Mesenchymal stem cell (in vitro differentiated cells and primary cell): Measurements from ENCODE around the gene RTN4.

Source experiments
- DNase-seq: peaks from one replicate; pipeline ENCODE4 v3.0.0-alpha.2; 2013
- H2AFZ ChIP-seq: one replicate; pipeline ENCODE4 v1.6.1; 2013; ENCODE audit warnings: low read depth, mild to moderate bottlenecking, control low read depth, inconsistent platforms, low read length, moderate library complexity
- H2AK5ac ChIP-seq: 2 replicates; pipeline ENCODE4 v1.6.1; 2013; ENCODE audit warnings: low read length, moderate library complexity, mild to moderate bottlenecking, inconsistent platforms; ENCODE audit not compliant: severe bottlenecking
- H2BK120ac ChIP-seq: one replicate; pipeline ENCODE4 v1.6.1; 2013; ENCODE audit warnings: low read depth, mild to moderate bottlenecking, inconsistent platforms, low read length, moderate library complexity
- H2BK12ac ChIP-seq, 2 experiments: one replicate each; pipeline ENCODE4 v1.6.1; 2013; ENCODE audit warnings: inconsistent platforms in 2 of 2, low read length in 2 of 2, mild to moderate bottlenecking in 2 of 2, moderate library complexity in 2 of 2, control low read depth in 1 of 2
- H2BK15ac ChIP-seq: one replicate; pipeline ENCODE4 v1.6.1; 2013; ENCODE audit warnings: mild to moderate bottlenecking, low read depth, inconsistent platforms; ENCODE audit not compliant: poor library complexity, severe bottlenecking
- H2BK5ac ChIP-seq: 2 replicates; pipeline ENCODE4 v1.6.1; 2013; ENCODE audit warnings: low read depth, mild to moderate bottlenecking, low read length, control low read depth, inconsistent platforms; ENCODE audit not compliant: poor library complexity, severe bottlenecking
- H3K14ac ChIP-seq, 2 experiments: one replicate each; pipeline ENCODE4 v1.6.1; 2013; ENCODE audit warnings: inconsistent platforms in 2 of 2, low read length in 2 of 2, control low read depth in 1 of 2, mild to moderate bottlenecking in 1 of 2, moderate library complexity in 1 of 2
- H3K18ac ChIP-seq, 2 experiments: one replicate each; pipeline ENCODE4 v1.6.1; 2013; ENCODE audit warnings: inconsistent platforms in 2 of 2, low read length in 2 of 2, control low read depth in 1 of 2, low read depth in 1 of 2, mild to moderate bottlenecking in 1 of 2
- H3K23ac ChIP-seq, 2 experiments: one replicate each; pipeline ENCODE4 v1.6.1; 2013; ENCODE audit warnings: inconsistent platforms in 2 of 2, low read length in 2 of 2, mild to moderate bottlenecking in 2 of 2, moderate library complexity in 2 of 2, control low read depth in 1 of 2
- H3K27ac ChIP-seq: 2 replicates; pipeline ENCODE4 v1.5.1; 2013; ENCODE audit warnings: mild to moderate bottlenecking, moderate library complexity, low read length, control low read depth, inconsistent platforms; ENCODE audit not compliant: poor library complexity, severe bottlenecking
- H3K27me3 ChIP-seq, 2 experiments: 2 replicates each; pipeline versions ENCODE4 v1.6.1 to v1.7.0; 2013; ENCODE audit warnings: low read length in 2 of 2, mild to moderate bottlenecking in 2 of 2, moderate library complexity in 2 of 2, control low read depth in 1 of 2, inconsistent platforms in 1 of 2; ENCODE audit not compliant: control insufficient read depth in 1 of 2, insufficient read depth in 1 of 2
- H3K36me3 ChIP-seq, 2 experiments: 2 replicates each; pipeline versions ENCODE4 v1.6.1 to v1.7.0; 2013; ENCODE audit warnings: low read length in 2 of 2, control low read depth in 1 of 2, inconsistent platforms in 1 of 2, low read depth in 1 of 2, mild to moderate bottlenecking in 1 of 2; ENCODE audit not compliant: insufficient read depth in 2 of 2, control insufficient read depth in 1 of 2
- H3K4ac ChIP-seq, 2 experiments: one replicate each; pipeline ENCODE4 v1.6.1; 2013; ENCODE audit warnings: inconsistent platforms in 2 of 2, low read length in 2 of 2, mild to moderate bottlenecking in 2 of 2, moderate library complexity in 2 of 2, control low read depth in 1 of 2, low read depth in 1 of 2
- H3K4me1 ChIP-seq: 2 replicates; pipeline ENCODE4 v1.6.1; 2013; ENCODE audit warnings: low read depth, low read length, control low read depth; ENCODE audit not compliant: control insufficient read depth, insufficient read depth
- H3K4me2 ChIP-seq: 2 replicates; pipeline ENCODE4 v1.6.1; 2013; ENCODE audit warnings: low read length, mild to moderate bottlenecking, inconsistent platforms; ENCODE audit not compliant: poor library complexity, severe bottlenecking
- H3K4me3 ChIP-seq, 2 experiments: 2 replicates each; pipeline versions ENCODE4 v1.5.1 to v1.7.0; 2013; ENCODE audit warnings: low read length in 2 of 2, mild to moderate bottlenecking in 2 of 2, control low read depth in 1 of 2, low read depth in 1 of 2; ENCODE audit not compliant: insufficient read depth in 1 of 2
- H3K79me1 ChIP-seq: replicated peaks from 2 replicates; pipeline ENCODE4 v1.6.1; 2013; ENCODE audit warnings: mild to moderate bottlenecking, control low read depth, low read length, inconsistent platforms; ENCODE audit not compliant: poor library complexity, severe bottlenecking
- H3K9ac ChIP-seq: 2 replicates; pipeline ENCODE4 v1.7.0; 2013; ENCODE audit warnings: mild to moderate bottlenecking, low read length, moderate library complexity
- H3K9me3 ChIP-seq: 2 replicates; pipeline ENCODE4 v1.7.0; 2013; ENCODE audit warnings: mild to moderate bottlenecking, low read length; ENCODE audit not compliant: control insufficient read depth
- H4K8ac ChIP-seq: one replicate; pipeline ENCODE4 v1.6.1; 2013; ENCODE audit warnings: inconsistent platforms, mild to moderate bottlenecking, low read length, moderate library complexity
- H4K91ac ChIP-seq: one replicate; pipeline ENCODE4 v1.6.1; 2013; ENCODE audit warnings: mild to moderate bottlenecking, low read length, inconsistent platforms
- WGBS: methylation state at CpG from one replicate; pipeline ENCODE4 v1.1.7; 2013; ENCODE audit warnings: mixed read lengths; 5-methylcytosine and 5-hydroxymethylcytosine counted together

The RTN4 gene

GRCh38 chr2:54935389-54935788 lies 114.9 kb downstream of the RTN4 start:
- Histone ChIP-seq H3K27me3 (no peaks in the 10 kb centered on the region), H2BK120ac (no peak overlapping the region), H3K9me3 (no peaks in the 10 kb centered on the region), H3K79me1 (no peaks in the 10 kb centered on the region), H3K9ac (no peak overlapping the region), H2BK5ac (no peak overlapping the region), H3K14ac (no peak overlapping the region), H3K4me1 (no peaks in the 10 kb centered on the region), H3K36me3 (no peaks in the 10 kb centered on the region), H3K4me3 (no peak overlapping the region), H3K4ac (no peak overlapping the region), H2BK15ac (no peak overlapping the region), H4K91ac (no peak overlapping the region), H2AFZ (no peak overlapping the region), H3K27ac (no peak overlapping the region), H3K23ac (no peak overlapping the region), H2AK5ac (no peak overlapping the region), H3K18ac (no peak overlapping the region), H4K8ac (no peak overlapping the region), H3K4me2 (no peak overlapping the region), H2BK12ac (no peak overlapping the region)
- no peak for DNase-seq
- 100% methylated on average over 2 of the region's 4 CpGs for WGBS

GRCh38 chr2:54931473-54931872 lies 118.8 kb downstream of the RTN4 start:
- H2BK12ac ChIP-seq, result no peak overlapping the region
- H3K23ac ChIP-seq, result no peak overlapping the region
- H3K14ac ChIP-seq, result no peak overlapping the region
- no peak overlapping the region for H3K4me3 ChIP-seq
- H3K9ac ChIP-seq, result no peak overlapping the region
- no peak overlapping the region for H3K4ac ChIP-seq
- H3K4me1 ChIP-seq, result no peaks in the 10 kb centered on the region
- no peaks in the 10 kb centered on the region for H3K27me3 ChIP-seq
- H3K79me1 ChIP-seq, result no peaks in the 10 kb centered on the region
- no peaks in the 10 kb centered on the region for H3K9me3 ChIP-seq
- no peak overlapping the region for H4K91ac ChIP-seq
- no peak for DNase-seq
- H3K27ac ChIP-seq, result no peak overlapping the region
- no peak overlapping the region for H2BK5ac ChIP-seq
- no peak overlapping the region for H2BK120ac ChIP-seq
- H2BK15ac ChIP-seq, result no peak overlapping the region
- H4K8ac ChIP-seq, result no peak overlapping the region
- no peak overlapping the region for H3K4me2 ChIP-seq
- H2AK5ac ChIP-seq, result no peak overlapping the region
- no peak overlapping the region for H3K18ac ChIP-seq
- no peaks in the 10 kb centered on the region for H3K36me3 ChIP-seq
- H2AFZ ChIP-seq, result no peak overlapping the region
- WGBS, result 91% methylated on average over 6 of the region's 6 CpGs

GRCh38 chr2:54928719-54929118 lies 121.5 kb downstream of the RTN4 start:
- Histone ChIP-seq H4K8ac (no peak overlapping the region), H2BK5ac (no peak overlapping the region), H3K9ac (no peak overlapping the region), H3K27ac (no peak overlapping the region), H3K14ac (no peak overlapping the region), H3K36me3 (no peaks in the 10 kb centered on the region), H3K27me3 (peaks cover 0 to 3% of the 10 kb centered on the region in 2 experiments), H3K23ac (no peak overlapping the region), H3K4ac (no peak overlapping the region), H2BK12ac (no peak overlapping the region), H3K79me1 (no peaks in the 10 kb centered on the region), H3K9me3 (no peaks in the 10 kb centered on the region), H2BK120ac (no peak overlapping the region), H4K91ac (no peak overlapping the region), H2AK5ac (no peak overlapping the region), H2BK15ac (no peak overlapping the region), H3K18ac (no peak overlapping the region), H3K4me2 (no peak overlapping the region), H3K4me1 (no peaks in the 10 kb centered on the region), H3K4me3 (no peak overlapping the region), H2AFZ (no peak overlapping the region)
- DNase-seq, result no peak
- 93% methylated on average over 3 of the region's 4 CpGs for WGBS

GRCh38 chr2:54927751-54928615 lies 122.3 kb downstream of the RTN4 start:
- WGBS, result 96% methylated on average over 16 of the region's 16 CpGs

More at GRCh38 chr2:54927751-54928615, 122.3 kb downstream of the RTN4 start:
- DNase-seq, result no peak
- Histone ChIP-seq H3K27me3 (peaks cover 0 to 3% of the 10 kb centered on the region in 2 experiments), H3K23ac (no peak overlapping the region), H3K18ac (no peak overlapping the region), H2AK5ac (no peak overlapping the region), H2BK15ac (no peak overlapping the region), H3K4me3 (no peak overlapping the region), H2BK12ac (no peak overlapping the region), H3K9ac (no peak overlapping the region), H3K4me1 (no peaks in the 10 kb centered on the region), H3K9me3 (no peaks in the 10 kb centered on the region), H3K4ac (no peak overlapping the region), H2BK5ac (no peak overlapping the region), H3K36me3 (no peaks in the 10 kb centered on the region), H2BK120ac (no peak overlapping the region), H4K91ac (peak overlapping the region; percentile 78), H2AFZ (no peak overlapping the region), H4K8ac (no peak overlapping the region), H3K79me1 (no peaks in the 10 kb centered on the region), H3K4me2 (no peak overlapping the region), H3K14ac (no peak overlapping the region), H3K27ac (no peak overlapping the region)
